HG03571 (cell line): Measurements from ENCODE around the gene METTL21C.

Experiments
- ATAC-seq: cut with Tn5 transposase; IDR thresholded peaks from one replicate; pipeline ENCODE4 v1.9.1; 2021; ENCODE audit not compliant: unreplicated experiment

METTL21C gene

GRCh38 chr13:102667911-102668310 lies 26.9 kb downstream of the METTL21C start:
- no peak for ATAC-seq

- ATAC-seq, result no peak
Observed at GRCh38 chr13:102667023-102667422, 27.8 kb downstream of the METTL21C start.

GRCh38 chr13:102659168-102659713 lies 35.6 kb downstream of the METTL21C start:
- ATAC-seq, result no peak

GRCh38 chr13:102658660-102659059 lies 36.2 kb downstream of the METTL21C start:
- no peak for ATAC-seq

- no peak for ATAC-seq
Observed at GRCh38 chr13:102657630-102658029, 37.2 kb downstream of the METTL21C start.

- ATAC-seq, result no peak
Observed at GRCh38 chr13:102654756-102655155, 40.1 kb downstream of the METTL21C start.

- no peak for ATAC-seq
Observed at GRCh38 chr13:102651892-102652291, 43.0 kb downstream of the METTL21C start.

- no peak for ATAC-seq
Observed at GRCh38 chr13:102651392-102651791, 43.5 kb downstream of the METTL21C start.

- ATAC-seq, result no peak
Observed at GRCh38 chr13:102650444-102650843, 44.4 kb downstream of the METTL21C start.

- no peak for ATAC-seq
Observed at GRCh38 chr13:102648046-102648445, 46.8 kb downstream of the METTL21C start.

- no peak for ATAC-seq
Observed at GRCh38 chr13:102645701-102646100, 49.1 kb downstream of the METTL21C start.

- ATAC-seq, result no peak
Observed at GRCh38 chr13:102643656-102644055, 51.2 kb downstream of the METTL21C start.

- ATAC-seq, result no peak
Observed at GRCh38 chr13:102642475-102642874, 52.4 kb downstream of the METTL21C start.

- ATAC-seq, result no peak
Observed at GRCh38 chr13:102642029-102642428, 52.8 kb downstream of the METTL21C start.

- ATAC-seq, result no peak
Observed at GRCh38 chr13:102638741-102639140, 56.1 kb downstream of the METTL21C start.
